ENCODE measurements around the gene ROBO3. TPM values are rescaled to one million over a fixed set of nuclear protein-coding genes. Genes with fewer than 3 reads are reported as not detected.

ROBO3 gene
- total and polyA plus RNA-seq, 5 donors from 2014 or later = 0.34 to 4.6 (median 2.1) TPM

DNA sequence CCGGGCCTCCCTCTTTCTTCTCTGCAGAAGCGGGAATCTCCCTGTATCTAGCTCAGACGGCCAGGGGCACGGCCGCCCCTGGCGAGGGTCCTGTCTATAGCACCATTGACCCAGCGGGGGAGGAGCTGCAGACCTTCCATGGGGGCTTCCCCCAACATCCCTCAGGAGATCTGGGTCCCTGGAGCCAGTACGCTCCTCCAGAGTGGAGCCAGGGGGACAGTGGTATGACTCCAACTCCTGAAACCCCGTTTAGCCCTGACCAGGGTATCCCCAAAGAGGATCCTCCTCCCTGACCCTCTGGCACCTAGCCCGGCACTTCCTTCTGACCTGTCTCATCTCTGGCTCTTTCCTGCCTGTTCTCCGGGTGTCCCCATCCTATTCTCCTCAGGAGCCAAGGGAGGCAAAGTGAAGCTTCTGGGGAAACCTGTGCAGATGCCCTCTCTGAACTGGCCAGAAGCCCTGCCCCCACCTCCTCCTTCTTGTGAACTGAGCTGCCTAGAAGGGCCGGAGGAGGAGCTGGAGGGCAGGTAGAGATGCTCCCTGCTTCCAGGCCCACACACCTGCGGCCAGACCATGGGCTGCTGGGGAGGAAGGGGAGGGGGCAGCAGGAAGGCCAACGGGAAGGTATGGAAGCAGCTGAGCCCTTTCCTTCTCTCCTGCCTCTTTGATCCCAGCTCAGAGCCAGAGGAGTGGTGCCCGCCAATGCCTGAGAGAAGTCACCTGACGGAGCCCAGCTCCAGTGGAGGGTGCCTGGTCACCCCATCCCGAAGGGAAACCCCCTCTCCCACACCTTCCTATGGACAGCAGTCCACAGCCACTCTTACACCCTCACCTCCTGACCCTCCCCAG, 12.9 kb downstream of the ROBO3 start:
- peaks cover 0 to 3% (median 0%) of the 10 kb centered on the region in 7 donors for H3K9me3 Mint-ChIP-seq
- no peak overlapping the region for H3K4me3 ChIP-seq (ENCODE audit: low read depth, low read length)
- H3K36me3 ChIP-seq (ENCODE audit: control insufficient read depth, insufficient read depth, low read length) = no peaks in the 10 kb centered on the region
- peak overlapping the region in 1 of 3 donors; percentile 73 for H3K27ac Mint-ChIP-seq
- H3K27ac ChIP-seq (ENCODE audit: insufficient read depth, low read length, poor library complexity, severe bottlenecking) = no peak overlapping the region
- H3K9me3 ChIP-seq (ENCODE audit: control insufficient read depth in 2 of 2, low read length in 2 of 2) = no peaks in the 10 kb centered on the region
- DNase-seq (no peak), ATAC-seq (ENCODE audit: low read depth in 2 of 2) (no peak)
- H3K36me3 Mint-ChIP-seq = no peaks in the 10 kb centered on the region
- H3K4me1 ChIP-seq (ENCODE audit: control insufficient read depth, insufficient read depth, low read length, poor library complexity, severe bottlenecking) = peaks cover 20% of the 10 kb centered on the region
- H3K4me3 Mint-ChIP-seq = peak overlapping the region; percentile 75 to 94 (median 90)
- peaks cover 0 to 24% (median 2%) of the 10 kb centered on the region in 4 donors for H3K4me1 Mint-ChIP-seq
- H3K27me3 ChIP-seq (ENCODE audit: control insufficient read depth, insufficient read depth, low read length) = peaks cover 3% of the 10 kb centered on the region
- H3K27me3 Mint-ChIP-seq = peaks cover 10% of the 10 kb centered on the region

DNA sequence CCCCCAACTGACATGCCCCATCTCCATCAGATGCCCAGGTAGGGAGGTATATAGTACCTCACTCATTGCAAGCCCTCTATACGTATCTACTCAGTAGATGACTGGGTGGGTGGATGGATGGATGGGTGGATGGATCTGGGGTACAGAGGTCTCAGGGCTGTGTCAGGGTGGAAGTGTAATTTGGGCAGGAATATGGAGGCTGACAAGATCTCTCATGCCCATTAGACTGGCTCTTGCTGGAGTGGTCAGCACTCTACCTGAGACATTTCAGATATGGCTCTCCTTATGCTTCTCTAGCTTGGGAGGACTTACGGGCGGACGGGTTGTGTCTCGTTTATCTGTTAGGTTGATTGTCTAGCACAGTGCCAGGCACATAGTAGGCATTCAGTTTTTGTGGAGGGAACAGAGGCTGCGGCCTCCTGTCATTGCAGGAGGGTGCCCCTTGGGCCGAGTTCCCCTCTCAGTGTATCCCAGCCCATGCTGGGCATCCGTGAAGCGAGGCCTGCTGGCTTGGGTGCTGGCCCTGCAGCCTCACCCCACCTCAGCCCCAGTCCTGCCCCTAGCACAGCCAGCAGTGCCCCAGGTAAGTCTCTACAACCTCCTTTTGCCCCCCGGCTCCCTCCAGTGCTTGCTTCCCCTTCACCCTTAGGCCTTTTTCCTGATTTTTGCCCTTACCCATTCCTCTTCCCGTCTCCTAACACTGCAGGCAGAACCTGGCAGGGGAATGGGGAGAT, 13.7 kb downstream of the ROBO3 start:
- Histone ChIP-seq H3K27ac (ENCODE audit: insufficient read depth, low read length, poor library complexity, severe bottlenecking) (no peak overlapping the region), H3K4me3 (ENCODE audit: low read depth, low read length) (no peak overlapping the region), H3K36me3 (ENCODE audit: control insufficient read depth, insufficient read depth, low read length) (no peaks in the 10 kb centered on the region), H3K27me3 (ENCODE audit: control insufficient read depth, insufficient read depth, low read length) (peaks cover 3% of the 10 kb centered on the region), H3K9me3 (ENCODE audit: control insufficient read depth in 2 of 2, low read length in 2 of 2) (no peaks in the 10 kb centered on the region), H3K4me1 (ENCODE audit: control insufficient read depth, insufficient read depth, low read length, poor library complexity, severe bottlenecking) (peaks cover 20% of the 10 kb centered on the region)
- DNase-seq (no peak), ATAC-seq (ENCODE audit: low read depth in 2 of 2) (no peak)
- Mint-ChIP-seq H3K4me3 (peak overlapping the region in 2 of 4 donors; percentile 55 to 94), H3K36me3 (no peaks in the 10 kb centered on the region), H3K4me1 (peaks cover 0 to 24% (median 2%) of the 10 kb centered on the region in 4 donors), H3K9me3 (peaks cover 0 to 3% (median 0%) of the 10 kb centered on the region in 7 donors), H3K27ac (no peak overlapping the region), H3K27me3 (peaks cover 5% of the 10 kb centered on the region)

DNA sequence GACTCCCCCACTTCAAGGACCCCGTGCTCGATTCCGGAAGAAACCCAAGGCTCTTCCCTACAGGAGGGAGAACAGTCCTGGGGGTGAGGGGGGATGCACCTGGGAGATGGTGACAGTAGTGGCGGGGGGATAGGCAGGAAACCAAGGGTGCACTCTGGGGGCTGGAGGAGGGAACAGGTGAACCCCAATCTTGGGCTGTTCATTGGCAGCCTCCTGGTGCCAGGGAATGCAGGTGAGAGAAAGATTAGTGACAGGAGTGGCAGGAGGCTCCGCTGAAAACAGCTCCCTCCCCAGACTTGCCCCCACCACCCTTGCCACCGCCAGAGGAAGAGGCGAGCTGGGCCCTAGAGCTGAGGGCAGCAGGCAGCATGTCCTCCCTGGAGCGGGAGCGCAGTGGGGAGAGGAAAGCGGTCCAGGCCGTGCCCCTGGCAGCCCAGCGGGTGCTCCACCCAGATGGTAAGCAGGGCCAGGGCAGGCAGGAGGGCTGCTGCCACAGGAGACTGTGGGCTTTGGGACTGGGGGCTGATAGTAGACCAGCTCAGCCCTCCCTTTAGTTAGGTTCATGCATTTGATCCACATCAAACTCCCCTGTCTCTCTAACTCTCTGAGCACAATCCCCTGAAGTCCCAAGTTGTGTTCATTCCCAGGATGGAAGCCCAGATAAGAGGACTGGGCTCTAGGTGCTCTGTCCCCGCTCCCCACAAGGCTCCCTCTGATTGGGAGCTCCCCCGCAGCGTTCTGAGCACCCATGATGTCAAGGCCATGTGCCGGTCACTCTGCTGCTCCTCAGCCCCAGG, 14.5 kb downstream of the ROBO3 start:
- H3K4me1 ChIP-seq (ENCODE audit: control insufficient read depth, insufficient read depth, low read length, poor library complexity, severe bottlenecking) = peaks cover 20% of the 10 kb centered on the region
- peaks cover 3% of the 10 kb centered on the region for H3K27me3 ChIP-seq (ENCODE audit: control insufficient read depth, insufficient read depth, low read length)
- DNase-seq = no peak
- no peak overlapping the region for H3K4me3 ChIP-seq (ENCODE audit: low read depth, low read length)
- peaks cover 0 to 24% (median 2%) of the 10 kb centered on the region in 4 donors for H3K4me1 Mint-ChIP-seq
- no peak overlapping the region for H3K27ac ChIP-seq (ENCODE audit: insufficient read depth, low read length, poor library complexity, severe bottlenecking)
- H3K9me3 Mint-ChIP-seq = peaks cover 0 to 3% (median 0%) of the 10 kb centered on the region in 7 donors
- H3K27me3 Mint-ChIP-seq = peaks cover 9% of the 10 kb centered on the region
- H3K36me3 Mint-ChIP-seq = no peaks in the 10 kb centered on the region
- H3K4me3 Mint-ChIP-seq = peak overlapping the region in 1 of 4 donors; percentile 94
- H3K27ac Mint-ChIP-seq = peak overlapping the region in 1 of 3 donors; percentile 85
- H3K9me3 ChIP-seq (ENCODE audit: control insufficient read depth in 2 of 2, low read length in 2 of 2) = no peaks in the 10 kb centered on the region
- no peaks in the 10 kb centered on the region for H3K36me3 ChIP-seq (ENCODE audit: control insufficient read depth, insufficient read depth, low read length)
- no peak for ATAC-seq (ENCODE audit: low read depth in 2 of 2)

DNA sequence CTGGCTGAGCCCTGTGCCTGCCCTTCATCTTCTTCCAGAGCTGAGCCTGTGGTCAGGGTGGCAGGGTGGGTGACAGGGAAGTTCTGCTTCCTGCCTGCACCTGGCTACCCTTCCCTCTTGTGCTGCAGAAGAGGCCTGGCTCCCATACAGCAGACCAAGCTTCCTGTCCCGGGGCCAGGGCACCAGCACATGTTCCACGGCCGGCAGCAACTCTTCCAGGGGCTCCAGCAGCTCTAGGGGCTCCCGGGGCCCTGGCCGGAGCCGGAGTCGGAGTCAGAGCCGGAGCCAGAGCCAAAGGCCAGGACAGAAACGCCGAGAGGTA, 15.0 kb downstream of the ROBO3 start:
- no peaks in the 10 kb centered on the region for H3K9me3 ChIP-seq (ENCODE audit: control insufficient read depth in 2 of 2, low read length in 2 of 2)
- DNase-seq = no peak
- Mint-ChIP-seq H3K4me3 (no peak overlapping the region), H3K9me3 (peaks cover 0 to 2% (median 0%) of the 10 kb centered on the region in 7 donors), H3K27me3 (peaks cover 5% of the 10 kb centered on the region), H3K36me3 (no peaks in the 10 kb centered on the region), H3K4me1 (peaks cover 0 to 24% (median 2%) of the 10 kb centered on the region in 4 donors), H3K27ac (no peak overlapping the region)
- peaks cover 20% of the 10 kb centered on the region for H3K4me1 ChIP-seq (ENCODE audit: control insufficient read depth, insufficient read depth, low read length, poor library complexity, severe bottlenecking)
- H3K4me3 ChIP-seq (ENCODE audit: low read depth, low read length) = no peak overlapping the region
- H3K36me3 ChIP-seq (ENCODE audit: control insufficient read depth, insufficient read depth, low read length) = no peaks in the 10 kb centered on the region
- no peak overlapping the region for H3K27ac ChIP-seq (ENCODE audit: insufficient read depth, low read length, poor library complexity, severe bottlenecking)
- H3K27me3 ChIP-seq (ENCODE audit: control insufficient read depth, insufficient read depth, low read length) = peaks cover under 1% of the 10 kb centered on the region
- no peak for ATAC-seq (ENCODE audit: low read depth in 2 of 2)

DNA sequence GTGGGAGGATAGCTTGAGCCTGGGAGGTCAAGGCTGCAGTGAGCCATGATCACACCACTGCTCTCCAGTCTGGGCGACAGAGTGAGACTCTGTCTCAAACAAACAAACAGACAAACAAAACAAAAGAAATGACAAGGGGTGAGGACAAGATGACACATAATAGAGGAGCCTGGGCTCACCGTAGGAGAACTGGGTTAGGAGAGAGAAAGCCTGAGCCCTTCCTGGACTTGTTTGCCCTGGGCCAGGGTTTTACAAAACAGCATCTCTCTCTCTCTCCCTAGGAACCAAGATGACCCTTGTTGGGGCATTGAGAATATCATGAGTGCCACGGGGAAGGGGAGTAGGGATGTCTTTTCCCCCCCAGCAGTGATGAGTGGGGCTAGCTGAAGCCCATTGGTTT, 15.7 kb downstream of the ROBO3 start:
- H3K36me3 Mint-ChIP-seq = no peaks in the 10 kb centered on the region
- ATAC-seq (ENCODE audit: low read depth in 2 of 2) = no peak

DNA sequence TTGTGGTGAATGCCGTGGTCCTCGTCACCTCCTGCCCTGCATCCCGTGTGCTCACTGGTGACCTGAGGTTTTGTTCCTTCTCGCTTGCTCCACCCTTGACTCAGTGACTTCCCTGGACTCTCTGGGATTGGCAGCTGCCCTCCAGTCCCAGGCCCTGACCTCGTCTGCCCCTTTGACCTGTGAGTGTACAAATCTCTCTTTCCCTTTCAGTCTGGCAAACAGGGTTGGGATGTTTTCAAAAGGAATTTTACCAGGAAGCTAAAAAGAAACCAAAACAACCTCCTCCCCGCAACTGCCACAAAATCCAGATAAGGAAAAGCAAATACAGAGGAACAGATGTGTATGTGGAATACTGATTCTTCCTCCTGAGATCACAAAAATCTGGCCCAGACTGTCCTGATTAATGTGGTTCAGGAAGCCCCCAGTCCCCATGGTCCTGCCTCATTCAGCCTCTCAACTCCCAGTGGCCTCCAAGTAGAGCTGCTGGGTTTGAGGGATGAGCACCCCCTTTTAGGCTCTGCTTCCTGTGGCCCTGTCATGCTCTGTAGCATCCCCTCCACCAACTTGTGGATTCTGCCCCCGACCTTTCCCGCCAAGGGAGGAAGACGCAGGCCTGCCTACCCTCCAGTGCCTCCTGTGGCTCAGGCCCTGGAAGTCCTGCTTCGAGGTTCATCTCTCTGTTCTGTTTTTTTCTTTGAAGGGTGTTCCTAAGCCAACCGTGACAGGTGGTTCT, 17.3 kb downstream of the ROBO3 start:
- no peaks in the 10 kb centered on the region for H3K36me3 Mint-ChIP-seq
- no peaks in the 10 kb centered on the region for H3K36me3 ChIP-seq (ENCODE audit: control insufficient read depth, insufficient read depth, low read length)
- peaks cover under 1% of the 10 kb centered on the region for H3K4me1 ChIP-seq (ENCODE audit: control insufficient read depth, insufficient read depth, low read length, poor library complexity, severe bottlenecking)
- H3K27me3 Mint-ChIP-seq = peaks cover 4% of the 10 kb centered on the region
- no peak for DNase-seq
- peaks cover 0 to 10% (median 2%) of the 10 kb centered on the region in 4 donors for H3K4me1 Mint-ChIP-seq
- H3K27ac ChIP-seq (ENCODE audit: insufficient read depth, low read length, poor library complexity, severe bottlenecking) = no peak overlapping the region
- H3K4me3 ChIP-seq (ENCODE audit: low read depth, low read length) = no peak overlapping the region
- no peaks in the 10 kb centered on the region for H3K9me3 ChIP-seq (ENCODE audit: control insufficient read depth in 2 of 2, low read length in 2 of 2)
- no peak overlapping the region for H3K4me3 Mint-ChIP-seq
- no peak for ATAC-seq (ENCODE audit: low read depth in 2 of 2)
- H3K27ac Mint-ChIP-seq = no peak overlapping the region
- H3K9me3 Mint-ChIP-seq = peaks cover 0 to 2% (median 0%) of the 10 kb centered on the region in 7 donors
- no peaks in the 10 kb centered on the region for H3K27me3 ChIP-seq (ENCODE audit: control insufficient read depth, insufficient read depth, low read length)

More for the DNA sequence above, 15.7 kb downstream of the ROBO3 start:
- H3K9me3 ChIP-seq (ENCODE audit: control insufficient read depth in 2 of 2, low read length in 2 of 2) = no peaks in the 10 kb centered on the region
- Mint-ChIP-seq H3K4me3 (no peak overlapping the region), H3K4me1 (peaks cover 0 to 19% (median 0%) of the 10 kb centered on the region in 4 donors), H3K27ac (peak overlapping the region in 1 of 3 donors; percentile 8), H3K27me3 (peaks cover 4% of the 10 kb centered on the region), H3K9me3 (peaks cover 0 to 2% (median 0%) of the 10 kb centered on the region in 7 donors)
- H3K27me3 ChIP-seq (ENCODE audit: control insufficient read depth, insufficient read depth, low read length) = no peaks in the 10 kb centered on the region
- H3K36me3 ChIP-seq (ENCODE audit: control insufficient read depth, insufficient read depth, low read length) = no peaks in the 10 kb centered on the region
- no peak overlapping the region for H3K27ac ChIP-seq (ENCODE audit: insufficient read depth, low read length, poor library complexity, severe bottlenecking)
- DNase-seq = no peak
- H3K4me1 ChIP-seq (ENCODE audit: control insufficient read depth, insufficient read depth, low read length, poor library complexity, severe bottlenecking) = peaks cover 16% of the 10 kb centered on the region
- H3K4me3 ChIP-seq (ENCODE audit: low read depth, low read length) = no peak overlapping the region

DNA sequence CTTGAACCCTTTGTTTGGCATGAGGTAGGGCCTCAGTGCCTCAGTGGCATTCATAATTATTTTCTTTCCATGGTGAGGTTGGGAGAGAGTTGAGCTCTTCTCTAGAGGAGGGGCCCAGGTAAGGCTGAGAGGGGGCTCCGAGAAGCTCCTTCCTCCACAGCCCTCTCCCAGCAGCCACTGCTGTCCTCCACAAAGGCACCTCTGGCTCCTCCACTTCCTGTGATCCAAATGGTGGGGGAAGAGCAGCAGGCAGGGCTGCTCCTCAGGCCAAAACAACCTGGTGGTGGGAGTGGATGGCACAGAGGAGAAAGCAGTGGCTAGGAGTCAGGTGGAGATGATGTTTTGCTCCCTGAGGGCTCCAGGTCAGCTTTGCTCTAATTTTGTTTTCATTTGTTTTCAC, 19.1 kb downstream of the ROBO3 start:
- Histone ChIP-seq H3K4me3 (ENCODE audit: low read depth, low read length) (no peak overlapping the region), H3K36me3 (ENCODE audit: control insufficient read depth, insufficient read depth, low read length) (no peaks in the 10 kb centered on the region), H3K27ac (ENCODE audit: insufficient read depth, low read length, poor library complexity, severe bottlenecking) (no peak overlapping the region), H3K9me3 (ENCODE audit: control insufficient read depth in 2 of 2, low read length in 2 of 2) (no peaks in the 10 kb centered on the region), H3K27me3 (ENCODE audit: control insufficient read depth, insufficient read depth, low read length) (no peaks in the 10 kb centered on the region), H3K4me1 (ENCODE audit: control insufficient read depth, insufficient read depth, low read length, poor library complexity, severe bottlenecking) (no peaks in the 10 kb centered on the region)
- Mint-ChIP-seq H3K4me1 (peaks cover 0 to 5% (median 1%) of the 10 kb centered on the region in 4 donors), H3K27me3 (peaks cover 11% of the 10 kb centered on the region), H3K4me3 (no peak overlapping the region), H3K36me3 (no peaks in the 10 kb centered on the region), H3K27ac (no peak overlapping the region), H3K9me3 (peaks cover 0 to 2% (median 0%) of the 10 kb centered on the region in 7 donors)
- DNase-seq (no peak), ATAC-seq (ENCODE audit: low read depth in 2 of 2) (no peak)
